22Rv1 (cell line): ENCODE results near the gene GAREM1.

Experiments used
- ZFX ChIP-seq: fragments of 450-650 bp; IDR thresholded peaks from 2 replicates; pipeline ENCODE4 v1.6.1; 2017; ENCODE audit warnings: antibody characterized with exemption, borderline replicate concordance
- TF ChIP-seq, protein P1 (sequence below): fragments of 450-650 bp; IDR thresholded peaks from 2 replicates; pipeline ENCODE4 v1.5.1; 2017; ENCODE audit warnings: mild to moderate bottlenecking

- TF ChIP-seq, protein P1, sequence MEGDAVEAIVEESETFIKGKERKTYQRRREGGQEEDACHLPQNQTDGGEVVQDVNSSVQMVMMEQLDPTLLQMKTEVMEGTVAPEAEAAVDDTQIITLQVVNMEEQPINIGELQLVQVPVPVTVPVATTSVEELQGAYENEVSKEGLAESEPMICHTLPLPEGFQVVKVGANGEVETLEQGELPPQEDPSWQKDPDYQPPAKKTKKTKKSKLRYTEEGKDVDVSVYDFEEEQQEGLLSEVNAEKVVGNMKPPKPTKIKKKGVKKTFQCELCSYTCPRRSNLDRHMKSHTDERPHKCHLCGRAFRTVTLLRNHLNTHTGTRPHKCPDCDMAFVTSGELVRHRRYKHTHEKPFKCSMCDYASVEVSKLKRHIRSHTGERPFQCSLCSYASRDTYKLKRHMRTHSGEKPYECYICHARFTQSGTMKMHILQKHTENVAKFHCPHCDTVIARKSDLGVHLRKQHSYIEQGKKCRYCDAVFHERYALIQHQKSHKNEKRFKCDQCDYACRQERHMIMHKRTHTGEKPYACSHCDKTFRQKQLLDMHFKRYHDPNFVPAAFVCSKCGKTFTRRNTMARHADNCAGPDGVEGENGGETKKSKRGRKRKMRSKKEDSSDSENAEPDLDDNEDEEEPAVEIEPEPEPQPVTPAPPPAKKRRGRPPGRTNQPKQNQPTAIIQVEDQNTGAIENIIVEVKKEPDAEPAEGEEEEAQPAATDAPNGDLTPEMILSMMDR = no peak
- no peak for TF ChIP-seq ZFX
These were observed 183.9 kb downstream of the GAREM1 start for GRCh38 chr18:32286749-32287148.
